Vagina (tissue), 2 donors: ENCODE data around the gene FAM171A2.

Experiments used
- POLR2A ChIP-seq, 2 donors: fragments of 450-650 bp; IDR thresholded peaks; one replicate each; pipeline ENCODE4 v1.6.1; 2017; ENCODE audit warnings: antibody characterized with exemption in 2 of 2, mild to moderate bottlenecking in 2 of 2, moderate library complexity in 2 of 2
- TF ChIP-seq, protein P1 (sequence below), 3 experiments: fragments of 450-650 bp in 2 of 3; fragments of 200-600 bp in 1 of 3; sonication (generic) in 1 of 3; IDR thresholded peaks; one replicate each; pipeline ENCODE4 v1.5.1; 2017 to 2019; ENCODE audit warnings: antibody characterized with exemption in 3 of 3, mild to moderate bottlenecking in 2 of 3, moderate library complexity in 2 of 3

DNA sequence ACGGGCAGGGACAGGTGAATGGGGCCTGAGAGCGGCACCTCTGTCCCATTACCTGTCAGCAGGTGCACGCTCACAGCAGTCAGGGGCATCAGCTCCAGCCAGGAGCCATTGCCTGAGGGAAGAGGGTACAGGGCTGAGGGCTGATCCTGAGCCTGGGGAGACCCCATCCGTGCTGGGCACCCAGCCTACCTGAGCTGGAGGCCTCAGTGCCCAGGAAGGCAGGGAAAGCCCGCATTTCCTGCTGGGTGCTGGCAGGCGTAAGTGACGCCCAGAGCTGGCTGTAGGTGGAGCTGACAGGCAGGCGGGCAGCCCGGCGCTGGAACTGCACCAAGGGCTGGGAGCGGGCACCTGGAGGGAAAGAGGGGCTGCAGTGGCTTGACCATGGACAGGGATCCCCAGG, 7.4 kb downstream of the FAM171A2 start:
- TF ChIP-seq, protein P1, sequence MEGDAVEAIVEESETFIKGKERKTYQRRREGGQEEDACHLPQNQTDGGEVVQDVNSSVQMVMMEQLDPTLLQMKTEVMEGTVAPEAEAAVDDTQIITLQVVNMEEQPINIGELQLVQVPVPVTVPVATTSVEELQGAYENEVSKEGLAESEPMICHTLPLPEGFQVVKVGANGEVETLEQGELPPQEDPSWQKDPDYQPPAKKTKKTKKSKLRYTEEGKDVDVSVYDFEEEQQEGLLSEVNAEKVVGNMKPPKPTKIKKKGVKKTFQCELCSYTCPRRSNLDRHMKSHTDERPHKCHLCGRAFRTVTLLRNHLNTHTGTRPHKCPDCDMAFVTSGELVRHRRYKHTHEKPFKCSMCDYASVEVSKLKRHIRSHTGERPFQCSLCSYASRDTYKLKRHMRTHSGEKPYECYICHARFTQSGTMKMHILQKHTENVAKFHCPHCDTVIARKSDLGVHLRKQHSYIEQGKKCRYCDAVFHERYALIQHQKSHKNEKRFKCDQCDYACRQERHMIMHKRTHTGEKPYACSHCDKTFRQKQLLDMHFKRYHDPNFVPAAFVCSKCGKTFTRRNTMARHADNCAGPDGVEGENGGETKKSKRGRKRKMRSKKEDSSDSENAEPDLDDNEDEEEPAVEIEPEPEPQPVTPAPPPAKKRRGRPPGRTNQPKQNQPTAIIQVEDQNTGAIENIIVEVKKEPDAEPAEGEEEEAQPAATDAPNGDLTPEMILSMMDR (IDR thresholded peaks at IDR 0.05) = no peak
- no peak for TF ChIP-seq POLR2A (IDR thresholded peaks at IDR 0.05)
